Neural cell (in vitro differentiated cells): Measurements from ENCODE around the gene CAPN15. TPM values are rescaled to one million over a fixed set of nuclear protein-coding genes. Genes with fewer than 3 reads are reported as not detected.

Experiments
- H2AFZ ChIP-seq: fragments of 200-600, 300-800 bp; sonication (generic), shearing (Covaris generic); 2 replicates; pipeline ENCODE4 v1.6.0; 2014; ENCODE audit warnings: low read depth, mild to moderate bottlenecking, antibody characterized with exemption, low read length, moderate library complexity
- H3F3A ChIP-seq: fragments of 200-600 bp; shearing (Covaris generic); 2 replicates; pipeline ENCODE4 v1.6.1; 2016; ENCODE audit warnings: mild to moderate bottlenecking, moderate library complexity, mixed read lengths, antibody characterized with exemption, low read length; ENCODE audit not compliant: insufficient read depth, poor library complexity, severe bottlenecking
- H3K27ac ChIP-seq: fragments of 200-600, 300-800 bp; sonication (generic), shearing (Covaris generic); 2 replicates; pipeline ENCODE4 v1.5.1; 2014; ENCODE audit warnings: mild to moderate bottlenecking, low read length, moderate library complexity
- H3K27me3 ChIP-seq: fragments of 300-800, 200-600 bp; sonication (generic), shearing (Covaris generic); 2 replicates; pipeline ENCODE4 v1.6.0; 2014; ENCODE audit warnings: mild to moderate bottlenecking, low read depth, low read length, moderate library complexity; ENCODE audit not compliant: insufficient read depth
- H3K36me3 ChIP-seq: fragments of 300-800, 200-600 bp; sonication (generic), shearing (Covaris generic); 2 replicates; pipeline ENCODE4 v1.5.1; 2014; ENCODE audit warnings: mild to moderate bottlenecking, antibody characterized with exemption, low read length, moderate library complexity; ENCODE audit not compliant: insufficient read depth
- H3K4me2 ChIP-seq: fragments of 300-800, 200-600 bp; sonication (generic), shearing (Covaris generic); 2 replicates; pipeline ENCODE4 v1.6.0; 2014; ENCODE audit warnings: mild to moderate bottlenecking, low read length
- H3K4me3 ChIP-seq: fragments of 300-800, 200-600 bp; sonication (generic), shearing (Covaris generic); 2 replicates; pipeline ENCODE4 v1.5.1; 2014; ENCODE audit warnings: mild to moderate bottlenecking, low read length, moderate library complexity
- H3K79me2 ChIP-seq: fragments of 200-600 bp; shearing (Covaris generic); replicated peaks from 2 replicates; pipeline ENCODE4 v1.6.0; 2014; ENCODE audit warnings: mild to moderate bottlenecking, low read length, moderate library complexity; ENCODE audit not compliant: insufficient read depth
- H3K9ac ChIP-seq: fragments of 300-800, 200-600 bp; sonication (generic), shearing (Covaris generic); 2 replicates; pipeline ENCODE4 v1.6.1; 2016; ENCODE audit warnings: mild to moderate bottlenecking, low read length, mixed read lengths
- H3K9me2 ChIP-seq: fragments of 200-600 bp; shearing (Covaris generic); 2 replicates; pipeline ENCODE4 v1.6.1; 2016; ENCODE audit warnings: mild to moderate bottlenecking, low read length, mixed read lengths; ENCODE audit not compliant: insufficient read depth
- H3K9me3 ChIP-seq: fragments of 200-600, 300-800 bp; sonication (generic), shearing (Covaris generic); 2 replicates; pipeline ENCODE4 v1.6.1; 2016; ENCODE audit warnings: mild to moderate bottlenecking, mixed run types, low read length, moderate library complexity, mixed read lengths
- H4K20me1 ChIP-seq: fragments of 200-600 bp; shearing (Covaris generic); 2 replicates; pipeline ENCODE4 v1.6.1; 2016; ENCODE audit warnings: mild to moderate bottlenecking, mixed run types; ENCODE audit not compliant: insufficient read depth
- CTCF ChIP-seq: fragments of 450-650 bp; IDR thresholded peaks from 2 replicates; pipeline ENCODE4 v1.5.1; 2014; ENCODE audit warnings: antibody characterized with exemption, mild to moderate bottlenecking, moderate library complexity; ENCODE audit not compliant: poor library complexity, severe bottlenecking
- EP300 ChIP-seq: fragments of 450-650 bp; conservative IDR thresholded peaks from 2 replicates; pipeline ENCODE4 v1.6.1; 2014; ENCODE audit warnings: antibody characterized with exemption, mild to moderate bottlenecking, moderate library complexity; ENCODE audit not compliant: poor library complexity, severe bottlenecking
- EZH2 ChIP-seq: fragments of 200-600, 300-800 bp; shearing (Covaris generic), sonication (generic); IDR thresholded peaks from 2 replicates; pipeline ENCODE4 v1.6.1; 2014; ENCODE audit warnings: antibody characterized with exemption, low read length, borderline replicate concordance, mild to moderate bottlenecking; ENCODE audit not compliant: insufficient read depth, poor library complexity, severe bottlenecking
- MXI1 ChIP-seq: fragments of 450-650 bp; conservative IDR thresholded peaks from 2 replicates; pipeline ENCODE4 v1.6.1; 2014; ENCODE audit warnings: antibody characterized with exemption, mild to moderate bottlenecking; ENCODE audit not compliant: poor library complexity, severe bottlenecking
- POLR2AphosphoS5 ChIP-seq: IDR thresholded peaks from 2 replicates; pipeline ENCODE4 v1.6.1; 2012
- RAD21 ChIP-seq: fragments of 450-650 bp; conservative IDR thresholded peaks from 2 replicates; pipeline ENCODE4 v1.6.1; 2014; ENCODE audit warnings: antibody characterized with exemption, mild to moderate bottlenecking, moderate library complexity
- REST ChIP-seq: IDR thresholded peaks from 2 replicates; pipeline ENCODE4 v1.6.1; 2012; ENCODE audit warnings: borderline replicate concordance
- SMC3 ChIP-seq: fragments of 450-650 bp; conservative IDR thresholded peaks from 2 replicates; pipeline ENCODE4 v1.6.1; 2014; ENCODE audit warnings: antibody characterized with exemption, mild to moderate bottlenecking, moderate library complexity; ENCODE audit not compliant: poor library complexity
- TAF1 ChIP-seq: IDR thresholded peaks from 2 replicates; pipeline ENCODE4 v1.6.1; 2012; ENCODE audit warnings: low read depth
- polyA plus RNA-seq: library from polyadenylated mRNA; depleted of rRNA; stranded (reverse); fragments of >200 nt; gene quantifications from 2 replicates; pipeline ENCODE4 v1.2.3, GENCODE V29; 2014

The CAPN15 gene
- polyA plus RNA-seq, 1 donor from 2014 or later: 11.5 TPM

DNA sequence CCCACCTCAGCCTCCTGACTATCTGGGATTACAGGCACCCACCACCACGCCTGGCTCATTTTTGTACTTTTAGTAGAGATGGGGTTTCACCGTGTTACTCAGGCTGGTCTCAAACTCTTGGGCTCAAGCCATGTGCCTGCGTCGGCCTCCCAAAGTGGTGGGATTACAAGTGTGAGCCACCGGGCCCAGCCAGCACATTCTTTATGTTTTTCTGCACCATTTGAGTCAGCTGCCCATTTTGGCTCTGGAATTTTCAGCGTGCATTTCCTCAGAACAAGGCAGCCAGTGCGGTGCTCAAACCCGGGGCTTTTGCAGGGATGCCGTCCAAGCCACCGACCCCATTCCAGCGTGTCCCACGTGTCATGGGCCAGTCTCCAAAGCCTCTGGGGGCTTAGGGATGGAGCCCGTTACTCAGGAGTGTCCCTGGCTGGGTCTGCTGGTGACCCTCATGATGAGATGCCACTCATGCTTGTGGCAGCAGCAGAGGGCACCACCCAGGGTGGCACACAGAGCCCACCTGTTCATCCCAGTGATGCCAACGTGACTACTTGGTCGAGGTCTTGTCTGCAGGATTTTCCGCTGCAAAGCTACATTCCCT is 58.6 kb downstream of the CAPN15 start:
- H3K27ac ChIP-seq: no peak overlapping the region
- no peaks in the 10 kb centered on the region for H3F3A ChIP-seq
- H3K4me3 ChIP-seq: no peak overlapping the region
- TF ChIP-seq EZH2 (no peak), RAD21 (no peak), MXI1 (no peak), POLR2AphosphoS5 (no peak), EP300 (no peak), SMC3 (no peak), TAF1 (no peak), REST (no peak), CTCF (no peak)
- H3K9ac ChIP-seq: no peak overlapping the region
- H2AFZ ChIP-seq: no peak overlapping the region
- no peaks in the 10 kb centered on the region for H3K36me3 ChIP-seq
- peaks cover 9% of the 10 kb centered on the region for H3K79me2 ChIP-seq
- H3K9me2 ChIP-seq: no peaks in the 10 kb centered on the region
- H3K9me3 ChIP-seq: no peaks in the 10 kb centered on the region
- no peaks in the 10 kb centered on the region for H4K20me1 ChIP-seq
- no peak overlapping the region for H3K4me2 ChIP-seq
- H3K27me3 ChIP-seq: no peaks in the 10 kb centered on the region

DNA sequence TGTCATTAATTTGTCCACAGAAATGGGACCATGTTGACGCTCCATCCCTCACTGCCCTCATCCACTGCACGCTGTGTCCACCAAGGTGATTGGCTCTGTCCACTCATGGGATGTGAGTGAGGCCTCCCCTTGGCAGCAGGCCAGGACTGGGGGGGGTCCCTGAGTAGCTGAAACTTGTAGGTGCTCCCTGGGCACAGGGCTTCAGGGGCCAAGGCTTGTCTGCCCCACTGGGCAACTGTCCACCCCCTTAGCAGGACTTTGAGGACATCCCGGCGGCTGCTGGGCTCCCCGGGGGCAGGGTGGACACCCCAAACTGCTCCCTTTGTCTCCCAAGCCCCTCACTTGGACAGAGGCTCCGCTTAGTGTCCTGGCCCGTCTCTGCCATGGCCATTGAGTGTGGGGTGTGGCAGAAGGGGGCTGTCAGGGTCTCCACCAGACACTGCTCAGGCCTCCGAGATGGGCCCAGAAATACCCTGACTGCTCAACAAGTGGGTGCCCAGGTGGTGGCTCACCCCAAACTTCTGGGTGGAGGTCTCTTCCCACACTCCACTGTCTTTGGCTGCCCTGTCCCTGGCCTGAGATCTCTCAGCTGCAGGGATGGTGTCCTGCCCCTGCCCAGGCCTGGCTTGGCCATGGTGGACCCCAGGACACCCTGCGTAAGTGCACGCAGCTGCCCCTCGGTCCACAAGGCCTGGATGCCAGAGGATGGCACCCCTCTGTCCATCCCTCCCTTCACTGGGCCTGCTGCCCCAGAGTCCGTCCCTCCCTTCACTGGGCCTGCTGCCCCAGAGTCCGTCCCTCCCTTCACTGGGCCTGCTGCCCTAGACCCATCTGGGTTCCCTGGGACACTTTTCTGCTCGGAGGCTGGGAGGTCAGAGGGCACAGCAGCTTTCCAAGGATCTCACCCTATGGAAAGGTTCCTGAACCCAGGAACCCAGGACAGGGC is 59.4 kb downstream of the CAPN15 start:
- no peaks in the 10 kb centered on the region for H3K9me3 ChIP-seq
- no peaks in the 10 kb centered on the region for H3K9me2 ChIP-seq
- no peaks in the 10 kb centered on the region for H4K20me1 ChIP-seq
- H2AFZ ChIP-seq: no peak overlapping the region
- no peak overlapping the region for H3K9ac ChIP-seq
- H3K27me3 ChIP-seq: no peaks in the 10 kb centered on the region
- no peak overlapping the region for H3K4me3 ChIP-seq
- TF ChIP-seq SMC3 (no peak), MXI1 (no peak), EZH2 (no peak), TAF1 (no peak), REST (no peak), POLR2AphosphoS5 (no peak), EP300 (no peak), RAD21 (no peak), CTCF (no peak)
- H3K36me3 ChIP-seq: no peaks in the 10 kb centered on the region
- no peaks in the 10 kb centered on the region for H3F3A ChIP-seq
- H3K27ac ChIP-seq: no peak overlapping the region
- H3K4me2 ChIP-seq: no peak overlapping the region
- H3K79me2 ChIP-seq: peaks cover 15% of the 10 kb centered on the region
